NCI-H446 (cell line): Measurements from ENCODE around the gene CCDC134.
A peak's percentile ranks its signal among the peaks of the same experiment; 100 is the strongest.
"Not testable (repeated sequence)": the region's sequence is repeated elsewhere in the genome, so short reads cannot be mapped to it uniquely, and the experiment has no call there.

Experiments used
- DNase-seq, 2 experiments: peaks; one replicate each; lab custom pipeline; 2025; lab: John Stamatoyannopoulos, UW

Gene CCDC134

DNA sequence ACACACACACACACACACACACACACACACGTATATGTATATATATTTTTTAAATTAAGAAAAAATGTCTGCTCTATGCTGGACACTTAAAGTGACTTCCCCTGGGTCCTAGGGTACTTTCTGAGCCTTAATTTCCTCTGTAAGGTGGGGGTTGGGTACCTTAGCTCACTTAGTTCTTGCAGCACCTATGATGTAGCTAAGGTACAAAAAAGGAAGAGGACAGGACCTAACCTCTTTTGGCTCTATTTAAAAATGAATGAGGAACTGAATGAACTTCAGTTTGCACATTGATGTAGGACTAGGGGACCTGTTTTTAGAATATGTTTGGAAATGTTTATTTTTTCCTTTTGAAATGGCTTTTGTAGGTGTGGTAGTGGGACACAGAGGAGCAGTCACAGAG lies 43.6 kb downstream of the CCDC134 start:
- no peak for DNase-seq

DNA sequence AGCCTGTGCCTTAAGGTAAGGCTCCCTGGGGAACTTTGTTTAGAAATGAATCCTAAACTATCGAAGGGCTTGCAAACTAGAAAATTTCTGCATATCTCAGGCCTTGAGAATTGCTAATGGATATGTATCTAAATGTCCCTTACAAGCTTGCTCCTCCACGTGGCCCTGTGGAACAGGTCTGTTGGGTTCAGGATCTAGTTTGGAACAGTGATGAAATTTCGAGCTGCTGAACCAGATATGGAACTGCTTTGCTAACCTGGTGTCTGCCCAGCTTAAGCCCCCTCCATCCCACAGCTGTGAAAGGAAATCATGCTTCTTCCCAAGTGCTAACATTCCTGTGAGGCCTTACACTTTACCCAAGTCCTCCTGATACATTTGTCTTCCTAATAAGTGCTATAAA lies 44.0 kb downstream of the CCDC134 start:
- no peak for DNase-seq

DNA sequence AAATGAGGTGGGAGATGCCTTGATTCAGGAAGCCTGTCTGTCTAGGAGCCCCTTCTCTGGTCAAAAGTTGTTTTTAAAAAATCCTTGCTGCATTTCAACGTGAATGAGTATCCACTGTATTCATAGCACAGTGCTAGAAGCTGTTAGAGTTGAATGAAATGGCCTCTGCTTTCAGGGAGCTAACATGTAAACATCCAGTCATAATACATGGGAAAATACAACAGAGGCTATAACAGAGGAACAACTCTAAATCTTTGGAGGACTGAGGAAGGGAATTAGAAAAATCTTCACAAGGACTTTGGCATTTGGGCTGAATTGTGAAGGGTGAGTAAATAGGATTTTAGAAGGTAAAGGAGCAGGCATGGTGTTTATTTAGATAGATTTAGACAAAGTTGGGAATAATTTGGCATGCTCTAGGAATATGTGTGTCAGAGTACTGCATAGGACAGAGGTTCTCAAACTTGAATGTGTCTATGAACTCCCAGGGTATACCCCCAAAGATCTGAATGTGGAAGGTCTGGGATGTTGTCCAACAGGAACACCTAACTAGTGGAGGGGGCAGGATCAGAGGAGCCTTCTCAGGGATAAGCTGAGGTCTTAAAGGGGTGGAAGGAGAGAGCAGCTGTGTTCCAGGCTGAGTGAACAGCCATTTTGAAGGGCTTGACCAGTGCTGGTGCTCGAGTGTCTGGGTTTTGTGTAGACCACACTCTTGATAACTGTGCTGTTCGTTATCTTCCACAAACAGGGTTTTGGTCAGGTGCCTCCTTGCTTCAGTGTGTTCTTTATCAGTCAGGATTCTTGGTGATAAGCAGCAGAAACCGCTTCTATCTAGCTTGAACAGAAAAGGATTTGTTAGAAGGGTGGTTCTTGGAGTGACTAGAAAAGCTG lies 45.1 kb downstream of the CCDC134 start:
- no peak for DNase-seq

DNA sequence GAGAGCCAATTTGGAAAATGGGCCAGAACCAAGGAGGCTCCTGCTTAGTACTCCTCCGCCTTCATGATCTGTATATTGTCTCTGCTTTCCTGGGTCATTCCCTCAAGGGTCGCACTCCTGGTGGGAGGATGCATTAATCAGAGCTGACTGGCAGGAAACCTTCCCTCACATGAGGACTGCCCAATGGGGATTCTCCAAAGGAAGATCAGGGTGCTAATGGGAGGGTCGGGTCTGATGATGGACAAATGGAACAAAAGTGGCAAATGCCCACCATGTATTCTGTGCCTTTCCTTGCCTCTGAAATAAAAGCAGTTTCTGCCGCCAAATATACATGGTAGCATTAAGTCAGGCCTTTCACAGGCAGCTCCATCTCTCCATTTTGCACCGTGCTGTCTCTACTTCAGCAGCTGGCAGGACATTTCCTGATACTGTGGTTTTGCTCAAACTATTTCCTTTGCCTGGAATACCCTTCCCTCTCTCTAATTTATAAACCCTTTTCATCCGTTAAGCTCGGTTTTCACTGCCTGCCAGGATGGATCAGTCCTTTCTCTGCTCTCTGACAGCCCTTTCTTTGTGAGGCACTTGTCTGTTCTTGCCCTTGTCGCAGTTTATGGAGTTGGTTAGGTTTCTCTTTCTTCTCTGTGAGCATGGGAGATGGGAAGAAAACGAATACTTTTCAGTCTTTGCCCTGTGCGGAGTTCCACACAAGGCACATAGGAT lies 45.9 kb downstream of the CCDC134 start:
- no peak for DNase-seq

DNA sequence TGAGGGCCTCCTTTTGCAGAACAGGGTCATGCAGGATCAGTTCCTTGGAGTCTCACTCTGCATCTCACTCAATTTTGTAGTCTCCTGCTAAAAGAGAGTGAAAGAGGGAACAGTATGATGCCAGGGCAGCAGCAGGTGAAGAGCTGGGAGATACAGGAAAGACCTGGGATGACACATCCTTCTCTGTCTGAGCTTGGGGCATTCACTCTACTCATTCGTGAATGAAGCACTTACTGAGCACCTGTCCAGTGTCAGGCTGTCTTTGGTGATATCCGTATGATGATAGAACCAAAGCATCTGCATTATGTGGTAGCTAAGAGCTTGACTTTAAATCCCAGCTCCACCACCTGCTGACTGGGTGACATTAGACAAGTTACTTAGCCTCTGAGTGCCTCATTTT lies 46.8 kb downstream of the CCDC134 start:
- no peak for DNase-seq

DNA sequence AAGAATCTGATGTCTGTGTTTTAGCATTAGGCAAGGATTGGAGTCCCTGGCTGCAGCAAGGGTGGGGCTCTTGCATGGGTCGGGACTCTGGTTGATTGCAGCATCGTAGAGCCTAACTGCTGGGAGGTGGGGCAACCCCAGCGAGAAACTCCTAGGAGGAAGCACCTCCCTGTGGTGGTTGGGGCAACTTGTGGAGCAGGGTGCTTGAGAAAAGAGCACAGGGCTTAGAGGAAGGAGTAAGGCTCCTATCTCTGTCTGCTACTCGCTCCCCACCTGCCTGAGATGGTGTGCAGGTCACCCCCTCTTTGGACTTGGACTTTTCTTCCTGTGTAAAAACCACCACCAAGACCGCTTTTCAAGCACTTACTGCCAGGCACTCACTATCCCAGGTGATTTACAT lies 48.0 kb downstream of the CCDC134 start:
- no peak for DNase-seq

DNA sequence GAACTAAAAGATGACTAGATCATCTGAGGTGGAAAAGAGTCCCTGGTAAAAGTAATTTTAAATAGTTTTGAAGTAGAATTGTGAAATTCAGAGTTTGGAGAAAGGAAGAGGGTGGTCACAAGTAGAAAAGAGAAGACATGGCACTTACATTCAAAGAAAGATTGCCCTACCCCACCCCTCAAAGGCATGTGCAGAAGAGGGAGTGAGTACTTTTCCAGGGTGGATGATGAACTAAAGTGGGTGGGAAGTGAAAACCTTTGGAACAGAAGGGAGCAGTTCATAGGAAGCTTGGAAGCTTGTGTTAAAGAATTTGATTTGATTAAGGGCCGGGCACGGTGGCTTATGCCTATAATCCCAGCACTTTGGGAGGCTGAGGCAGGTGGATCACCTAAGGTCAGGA lies 56.0 kb downstream of the CCDC134 start:
- DNase-seq, result no peak

DNA sequence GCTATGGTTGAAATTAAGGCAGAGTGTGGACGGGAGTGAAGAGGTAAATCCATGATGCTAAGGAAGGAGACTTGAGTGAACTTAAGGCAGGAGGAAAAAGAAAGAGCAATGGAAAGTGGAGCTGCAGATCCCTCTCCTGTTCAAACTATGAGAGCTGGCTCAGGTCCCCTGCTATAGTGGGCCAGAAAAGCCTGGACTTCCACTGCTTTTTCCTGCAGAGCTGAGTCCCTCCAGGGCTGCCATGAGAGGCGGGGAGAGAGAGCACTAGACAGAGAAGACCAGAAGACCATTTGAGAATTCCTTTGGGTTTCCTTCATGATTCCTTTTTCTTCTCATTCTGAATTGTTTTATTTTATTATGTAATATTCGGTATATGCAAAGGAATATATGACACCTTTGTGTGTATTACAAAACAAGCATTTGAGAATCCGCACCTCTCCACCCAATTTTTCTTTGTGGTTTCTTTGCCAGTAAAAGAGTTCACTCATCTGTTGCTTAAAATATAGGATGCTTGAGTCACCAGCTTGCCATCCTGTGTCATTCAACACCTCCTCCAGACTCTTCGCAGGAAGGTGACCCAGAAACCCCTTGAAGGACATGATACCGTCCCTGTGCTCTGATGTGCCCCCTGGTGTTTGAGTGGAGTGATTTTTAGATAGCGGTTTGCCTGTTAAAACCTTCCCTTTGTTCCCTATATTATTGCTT lies 56.8 kb downstream of the CCDC134 start:
- DNase-seq, result no peak

DNA sequence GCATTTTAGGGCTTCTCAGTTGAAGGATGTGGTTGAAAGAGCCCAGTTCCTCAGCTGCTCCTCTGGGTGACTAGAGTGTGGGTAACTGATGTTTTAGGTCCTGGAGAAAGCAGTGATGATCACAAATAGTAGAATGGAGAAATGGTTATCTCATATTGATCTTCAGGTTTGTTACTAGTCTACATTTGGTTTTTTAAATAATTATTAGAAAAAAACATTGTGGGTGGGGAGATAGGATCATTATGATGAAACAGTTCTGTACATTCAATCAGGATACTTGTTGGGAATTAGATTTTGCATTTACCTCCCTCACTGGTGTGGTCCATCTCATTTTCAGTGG lies 57.4 kb downstream of the CCDC134 start:
- DNase-seq, result no peak

DNA sequence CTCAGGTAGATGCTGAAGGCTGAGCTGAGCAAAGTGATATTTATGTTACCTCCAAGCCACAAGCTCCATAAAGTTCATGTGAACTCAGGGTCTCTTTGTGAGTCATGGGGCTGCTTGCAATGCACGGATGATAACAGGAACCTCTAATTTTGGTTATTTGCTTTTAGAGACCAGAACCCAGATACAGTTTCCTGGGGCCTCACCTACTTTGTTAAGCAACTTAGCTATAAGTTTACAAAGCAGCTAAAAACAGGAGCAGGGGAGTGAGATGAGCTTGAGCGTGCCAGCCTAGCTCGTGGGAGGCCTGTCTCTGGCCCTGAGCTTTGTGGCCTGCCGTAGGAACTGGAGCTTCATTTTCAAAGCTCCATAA lies 61.7 kb downstream of the CCDC134 start:
- DNase-seq, result no peak

DNA sequence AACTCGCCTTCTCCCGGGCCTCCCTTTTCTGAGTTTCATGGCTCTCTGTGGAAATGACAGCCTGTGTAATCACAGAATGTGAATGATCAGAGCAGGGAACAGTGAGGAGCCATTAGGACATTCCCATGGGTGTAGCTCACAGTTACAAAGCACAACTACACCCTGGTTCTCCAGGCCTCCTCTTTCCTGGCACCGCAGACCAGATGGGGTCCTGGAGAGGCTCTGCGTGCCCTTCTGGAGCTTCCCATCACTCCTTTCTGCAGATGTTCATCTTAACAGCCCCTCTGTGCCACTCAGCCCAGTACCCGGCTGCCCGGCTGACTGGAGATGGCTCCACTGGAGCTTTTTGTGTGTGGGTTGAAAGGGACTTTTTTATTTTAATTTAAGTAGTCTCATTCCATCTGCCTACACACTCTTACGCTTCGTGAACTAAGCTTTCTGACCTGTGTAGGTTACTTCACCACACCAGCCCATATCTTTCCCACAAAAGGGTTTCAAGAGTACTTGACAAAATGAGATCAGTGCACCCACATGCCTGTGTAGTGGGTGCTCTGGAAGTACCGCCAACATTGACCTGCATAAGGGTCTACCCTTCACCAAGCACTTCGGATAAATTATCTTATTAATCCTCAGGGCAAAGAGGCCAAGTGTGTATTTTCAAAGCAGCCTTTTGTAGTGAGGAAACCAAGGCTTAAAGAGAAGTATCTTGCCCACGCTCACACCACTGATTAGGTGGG lies 62.2 kb downstream of the CCDC134 start:
- DNase-seq, result no peak

DNA sequence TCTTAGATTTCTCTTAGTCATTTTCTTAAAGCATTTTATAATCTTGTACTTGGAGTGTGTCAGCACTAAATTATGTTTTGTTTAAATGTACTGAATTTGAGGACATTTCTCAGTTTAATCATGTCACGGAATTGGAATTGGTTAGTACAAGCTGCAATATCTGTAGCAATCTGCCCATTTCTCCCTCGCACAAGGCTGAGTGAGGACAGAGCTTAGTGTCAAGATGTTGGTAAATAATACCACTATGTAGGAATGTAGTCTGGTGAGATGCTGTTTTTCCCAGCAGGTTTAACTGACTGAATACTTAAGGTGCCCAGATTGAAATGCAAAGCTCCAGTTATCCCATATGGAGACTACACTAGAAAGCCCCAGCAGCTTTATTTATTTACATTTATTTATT lies 63.0 kb downstream of the CCDC134 start:
- DNase-seq, result no peak

DNA sequence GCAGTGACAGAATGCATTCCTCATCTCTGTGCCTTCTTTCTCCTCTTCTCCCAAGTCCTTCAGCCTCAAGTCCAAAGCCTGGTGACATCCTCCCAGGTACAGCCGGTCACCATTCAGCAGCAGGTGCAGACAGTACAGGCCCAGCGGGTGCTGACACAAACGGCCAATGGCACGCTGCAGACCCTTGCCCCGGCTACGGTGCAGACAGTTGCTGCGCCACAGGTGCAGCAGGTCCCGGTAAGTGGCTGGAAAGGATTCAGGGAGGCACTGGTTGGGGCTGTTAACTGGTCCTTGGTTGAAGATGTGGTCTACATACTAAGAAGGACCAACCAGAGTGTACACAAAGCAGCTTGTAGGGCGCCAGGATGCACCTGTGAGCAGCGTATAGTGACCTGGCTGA lies 68.1 kb downstream of the CCDC134 start:
- DNase-seq, result no peak

DNA sequence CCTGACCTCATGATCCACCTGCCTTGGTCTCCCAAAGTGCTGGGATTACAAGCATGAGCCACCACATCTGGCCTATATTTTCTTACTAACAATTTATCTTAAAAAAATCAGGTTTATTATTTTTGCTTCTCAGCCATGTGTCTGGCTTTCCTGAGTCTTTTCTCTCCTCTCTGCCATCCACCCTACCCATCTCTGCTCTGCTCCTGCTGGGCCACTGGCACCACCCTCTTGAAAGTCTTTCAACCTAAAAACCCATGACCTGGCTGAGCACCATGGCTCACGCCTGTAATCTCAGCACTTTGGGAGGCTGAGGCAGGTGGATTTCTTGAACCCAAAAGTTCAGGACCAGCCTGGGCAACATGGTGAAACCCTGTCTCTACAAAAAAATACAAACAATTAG lies 69.6 kb downstream of the CCDC134 start:
- not testable (repeated sequence) for DNase-seq

DNA sequence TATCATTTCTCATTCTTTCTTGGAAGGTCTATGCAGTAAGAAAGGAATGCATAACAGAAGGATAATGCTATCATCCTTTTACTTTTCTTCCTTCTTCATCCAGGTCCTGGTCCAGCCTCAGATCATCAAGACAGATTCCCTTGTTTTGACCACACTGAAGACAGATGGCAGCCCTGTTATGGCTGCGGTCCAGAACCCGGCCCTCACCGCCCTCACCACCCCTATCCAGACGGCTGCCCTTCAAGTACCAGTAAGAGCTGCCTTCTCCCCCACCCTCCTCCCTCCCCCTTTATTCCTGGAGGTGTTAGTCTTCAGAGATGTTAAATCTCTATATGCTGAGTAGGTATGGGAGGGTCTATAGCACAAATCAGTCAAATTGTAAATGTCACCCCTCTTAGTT lies 70.3 kb downstream of the CCDC134 start:
- DNase-seq, result peak in 1 of 2 experiments; percentile 41

DNA sequence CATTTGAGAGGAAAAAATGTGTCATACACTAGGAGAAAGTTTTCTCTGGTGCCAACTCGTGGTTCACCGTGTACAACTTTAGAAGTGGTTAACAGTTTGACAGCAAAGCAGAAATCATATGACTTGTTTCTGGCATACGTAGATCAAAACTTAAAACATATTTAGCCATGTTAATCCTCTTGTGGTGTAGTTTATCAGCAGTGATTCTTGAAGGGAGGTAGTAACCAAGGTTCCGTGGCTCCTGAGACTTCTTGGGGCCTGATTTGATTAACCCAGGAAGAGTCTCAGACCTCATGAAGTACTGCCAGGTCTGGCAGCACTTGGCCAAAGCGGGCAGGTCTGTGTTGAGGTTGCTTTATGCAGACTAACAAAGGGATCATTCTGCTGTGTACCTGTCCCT lies 72.9 kb downstream of the CCDC134 start:
- no peak for DNase-seq

DNA sequence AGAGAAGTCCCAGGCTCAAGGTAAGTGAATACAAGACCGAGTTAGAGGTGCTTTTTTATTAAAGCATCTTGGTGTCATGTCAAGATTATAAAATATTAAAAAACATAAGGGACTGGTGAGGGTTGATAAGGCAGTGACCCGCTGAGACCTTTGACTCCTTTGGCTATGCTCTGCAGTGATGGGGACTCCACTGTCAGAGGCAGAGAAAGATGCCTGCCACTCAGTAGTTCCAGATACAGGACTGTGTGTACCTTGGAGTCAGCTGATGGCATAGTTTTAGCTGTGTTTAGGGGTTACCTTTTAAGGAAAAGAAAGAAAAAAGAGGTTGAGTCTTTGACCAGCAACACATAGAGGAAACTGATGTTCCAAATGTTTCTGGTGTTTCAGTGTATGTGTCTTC lies 73.6 kb downstream of the CCDC134 start:
- no peak for DNase-seq

DNA sequence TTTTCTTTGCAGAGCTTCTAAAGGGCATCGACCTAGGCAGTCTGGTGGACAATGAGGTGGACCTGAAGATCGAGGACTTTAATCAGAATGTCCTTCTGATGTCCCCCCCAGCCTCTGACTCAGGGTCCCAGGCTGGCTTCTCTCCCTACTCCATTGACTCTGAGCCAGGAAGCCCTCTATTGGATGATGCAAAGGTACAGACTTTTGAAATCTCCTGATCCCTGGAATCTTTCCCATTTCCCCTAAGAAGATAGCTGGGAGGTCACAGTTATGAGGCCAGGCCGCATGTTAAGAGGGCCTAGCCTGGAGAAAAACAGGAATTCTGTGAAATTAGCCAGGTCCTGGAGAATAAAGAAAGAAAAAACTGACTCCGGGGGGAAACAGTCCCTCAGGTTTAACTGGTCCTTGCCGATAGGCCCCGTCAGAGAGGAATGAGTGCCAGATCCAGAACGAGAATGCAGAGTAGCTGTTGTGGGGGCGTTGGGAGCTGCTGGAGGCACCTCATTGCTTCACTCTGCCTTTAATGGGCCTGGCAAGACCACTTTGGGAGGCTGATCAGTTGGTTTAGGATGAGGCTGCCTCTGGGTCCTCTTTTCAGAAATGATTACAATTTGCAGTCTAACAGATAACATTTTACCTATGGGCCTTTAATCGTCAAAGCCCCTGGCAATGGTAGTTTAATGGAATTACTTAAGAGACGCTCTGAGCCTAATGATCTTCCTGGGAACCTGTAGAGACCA lies 75.2 kb downstream of the CCDC134 start:
- no peak for DNase-seq
